GM18861 (cell line): ENCODE results near the gene ABCD1.

Source experiments
- ATAC-seq: cut with Tn5 transposase; IDR thresholded peaks from one replicate; pipeline ENCODE4 v1.9.1; 2021; ENCODE audit not compliant: unreplicated experiment

Gene ABCD1

GRCh38 chrX:153772316-153773217 lies 47.9 kb downstream of the ABCD1 start:
- ATAC-seq, result no peak

GRCh38 chrX:153773218-153773611 lies 48.6 kb downstream of the ABCD1 start:
- ATAC-seq, result no peak

- ATAC-seq, result no peak
Measured at GRCh38 chrX:153773741-153774575, 49.3 kb downstream of the ABCD1 start.

GRCh38 chrX:153774576-153775292 lies 50.1 kb downstream of the ABCD1 start:
- ATAC-seq, result no peak

- ATAC-seq, result no peak
Measured at GRCh38 chrX:153775293-153776119, 50.9 kb downstream of the ABCD1 start.

GRCh38 chrX:153776120-153776599 lies 51.5 kb downstream of the ABCD1 start:
- no peak for ATAC-seq

- no peak for ATAC-seq
Measured at GRCh38 chrX:153776611-153777045, 52.0 kb downstream of the ABCD1 start.

- no peak for ATAC-seq
Measured at GRCh38 chrX:153777261-153778090, 52.8 kb downstream of the ABCD1 start.

- no peak for ATAC-seq
Measured at GRCh38 chrX:153778181-153778580, 53.5 kb downstream of the ABCD1 start.

- no peak for ATAC-seq
Measured at GRCh38 chrX:153778684-153779101, 54.0 kb downstream of the ABCD1 start.

- ATAC-seq, result no peak
Measured at GRCh38 chrX:153779891-153780677, 55.4 kb downstream of the ABCD1 start.

- ATAC-seq, result no peak
Measured at GRCh38 chrX:153780678-153781427, 56.2 kb downstream of the ABCD1 start, which contains the start of gene SRPK3. SRPK3 (plus strand) TSS chrX:153781041; CDS start chrX:153781087, 46 bp downstream.

- ATAC-seq, result no peak
Measured at GRCh38 chrX:153781428-153782047, 56.9 kb downstream of the ABCD1 start.

- no peak for ATAC-seq
Measured at GRCh38 chrX:153782313-153782712, 57.7 kb downstream of the ABCD1 start.

- ATAC-seq, result no peak
Measured at GRCh38 chrX:153782871-153783270, 58.2 kb downstream of the ABCD1 start.

GRCh38 chrX:153783378-153784013 lies 58.8 kb downstream of the ABCD1 start:
- ATAC-seq, result no peak
